Thyroid gland (tissue), 4 donors: Measurements from ENCODE around the gene RASSF8. TPM values are rescaled to one million over a fixed set of nuclear protein-coding genes. Genes with fewer than 3 reads are reported as not detected.

Experiments used
- DNase-seq, 2 donors: peaks; one replicate each; pipeline ENCODE4 v3.0.0-alpha.2; 2019
- H3K27ac ChIP-seq, 3 donors: fragments of 200-600 bp; sonication (generic); 1 replicate in 2 of 3; 2 replicates in 1 of 3; pipeline ENCODE4 v1.5.1; 2016 to 2019; ENCODE audit warnings: mild to moderate bottlenecking in 1 of 3, moderate library complexity in 1 of 3
- H3K27me3 ChIP-seq: fragments of 200-600 bp; sonication (generic); one replicate; pipeline ENCODE4 v1.5.1; 2019
- H3K36me3 ChIP-seq, 2 donors: fragments of 200-600 bp; sonication (generic); one replicate each; pipeline ENCODE4 v1.5.1; 2016 to 2019
- H3K4me1 ChIP-seq, 2 donors: fragments of 200-600 bp; sonication (generic); one replicate each; pipeline ENCODE4 v1.5.1; 2017 to 2019
- H3K4me3 ChIP-seq, 3 donors: fragments of 200-600 bp; sonication (generic); replicated peaks in 1 of 3; 1 replicate in 2 of 3; 2 replicates in 1 of 3; pipeline ENCODE4 v1.5.1; 2016; ENCODE audit warnings: mild to moderate bottlenecking in 1 of 3
- H3K9me3 ChIP-seq: fragments of 200-600 bp; sonication (generic); one replicate; pipeline ENCODE4 v1.5.1; 2017
- POLR2A ChIP-seq, 2 donors: fragments of 450-650 bp; IDR thresholded peaks; one replicate each; pipeline ENCODE4 v1.6.1; 2017; ENCODE audit warnings: antibody characterized with exemption in 2 of 2, mild to moderate bottlenecking in 2 of 2, moderate library complexity in 1 of 2
- WGBS, 2 donors: methylation state at CpG; one replicate each; pipeline ENCODE4 v1.1.5; 2017; 5-methylcytosine and 5-hydroxymethylcytosine counted together
- intact Hi-C: fragments of 100-400 bp; cut with DNase I; formaldehyde crosslinking; loops from one replicate; pipeline ENCODE4 v1.15.1; 2023
- total RNA-seq, 4 donors: library from RNA; depleted of rRNA; stranded (reverse); fragments of >200 nt; gene quantifications; one replicate each; pipeline ENCODE4 v1.2.3, GENCODE V29; 2016
- TF ChIP-seq, protein P1 (sequence below), 6 experiments: fragments of 200-600 bp in 3 of 6; fragments of 450-650 bp in 3 of 6; sonication (generic) in 3 of 6; IDR thresholded peaks; one replicate each; pipeline ENCODE4 v1.5.1; 2016 to 2019; ENCODE audit warnings: antibody characterized with exemption in 6 of 6, mild to moderate bottlenecking in 2 of 6, inconsistent platforms in 1 of 6, moderate library complexity in 1 of 6

Gene RASSF8
- total RNA-seq, 4 donors from 2014 or later = 20.1 to 69.1 (median 33.5) TPM

DNA sequence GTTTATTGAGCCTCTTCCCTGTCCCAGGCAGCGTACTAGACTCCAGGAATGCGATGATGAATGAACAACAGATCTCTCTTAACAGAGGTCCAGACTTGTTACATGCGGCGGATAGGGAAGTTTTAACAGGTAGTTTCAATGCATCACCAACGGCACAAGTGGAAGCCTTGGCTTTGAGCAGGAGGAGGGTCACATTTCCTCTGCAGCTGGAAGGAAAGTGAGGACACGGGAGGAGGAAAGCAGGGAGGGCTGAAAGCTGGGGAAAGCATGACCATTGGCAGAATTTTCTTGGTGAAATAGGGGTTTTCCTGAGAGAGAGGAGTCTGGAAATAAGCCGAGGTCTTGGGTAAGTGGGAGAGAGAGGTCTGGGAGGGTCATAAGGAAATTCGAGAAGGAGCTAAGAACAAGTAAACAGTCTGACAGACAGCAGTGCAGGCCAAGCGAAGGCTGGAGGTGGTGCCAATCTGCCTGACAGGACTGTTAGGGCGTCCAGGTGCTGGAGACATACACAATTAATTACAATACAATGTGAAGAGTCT lies 150.9 kb downstream of the RASSF8 start:
- intact Hi-C loops = no loop called here
- Histone ChIP-seq H3K27ac (peak overlapping the region; percentile 74 to 94 (median 80)), H3K36me3 (no peaks in the 10 kb centered on the region), H3K27me3 (no peaks in the 10 kb centered on the region), H3K4me3 (no peak overlapping the region), H3K9me3 (no peaks in the 10 kb centered on the region), H3K4me1 (peaks cover 15 to 20% of the 10 kb centered on the region in 2 donors)
- DNase-seq = peak; percentile 81
- peak in 1 of 2 donors; percentile 55 for TF ChIP-seq POLR2A (IDR thresholded peaks at IDR 0.05)
- TF ChIP-seq, protein P1, sequence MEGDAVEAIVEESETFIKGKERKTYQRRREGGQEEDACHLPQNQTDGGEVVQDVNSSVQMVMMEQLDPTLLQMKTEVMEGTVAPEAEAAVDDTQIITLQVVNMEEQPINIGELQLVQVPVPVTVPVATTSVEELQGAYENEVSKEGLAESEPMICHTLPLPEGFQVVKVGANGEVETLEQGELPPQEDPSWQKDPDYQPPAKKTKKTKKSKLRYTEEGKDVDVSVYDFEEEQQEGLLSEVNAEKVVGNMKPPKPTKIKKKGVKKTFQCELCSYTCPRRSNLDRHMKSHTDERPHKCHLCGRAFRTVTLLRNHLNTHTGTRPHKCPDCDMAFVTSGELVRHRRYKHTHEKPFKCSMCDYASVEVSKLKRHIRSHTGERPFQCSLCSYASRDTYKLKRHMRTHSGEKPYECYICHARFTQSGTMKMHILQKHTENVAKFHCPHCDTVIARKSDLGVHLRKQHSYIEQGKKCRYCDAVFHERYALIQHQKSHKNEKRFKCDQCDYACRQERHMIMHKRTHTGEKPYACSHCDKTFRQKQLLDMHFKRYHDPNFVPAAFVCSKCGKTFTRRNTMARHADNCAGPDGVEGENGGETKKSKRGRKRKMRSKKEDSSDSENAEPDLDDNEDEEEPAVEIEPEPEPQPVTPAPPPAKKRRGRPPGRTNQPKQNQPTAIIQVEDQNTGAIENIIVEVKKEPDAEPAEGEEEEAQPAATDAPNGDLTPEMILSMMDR (IDR thresholded peaks at IDR 0.05) = no peak
- 23 to 30% methylated on average over 10 of the region's 10 CpGs for WGBS, 2 donors

DNA sequence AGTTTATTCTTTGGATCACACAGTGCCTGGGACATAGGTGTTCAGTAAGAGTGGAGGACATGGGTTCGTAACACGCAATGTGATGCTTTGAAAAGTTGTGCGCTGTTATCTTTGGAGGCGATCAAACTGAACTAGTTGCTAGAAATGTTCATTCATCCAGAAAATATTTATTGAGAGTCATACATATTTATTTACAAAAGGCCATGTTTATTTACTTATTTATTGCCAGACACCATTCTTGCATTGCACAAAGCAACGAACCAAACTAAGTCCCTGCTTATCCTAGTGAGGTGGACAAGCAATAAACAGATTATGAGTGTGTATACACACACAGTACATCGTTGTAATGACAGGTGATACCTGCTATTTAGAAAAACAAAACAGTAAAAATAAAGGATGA lies 153.8 kb downstream of the RASSF8 start:
- Histone ChIP-seq H3K9me3 (no peaks in the 10 kb centered on the region), H3K4me1 (peaks cover 20 to 32% of the 10 kb centered on the region in 2 donors), H3K4me3 (no peak overlapping the region), H3K27me3 (no peaks in the 10 kb centered on the region), H3K27ac (no peak overlapping the region), H3K36me3 (no peaks in the 10 kb centered on the region)
- intact Hi-C loops = no loop called here
- WGBS, 2 donors = 83% methylated on average over 6 of the region's 6 CpGs
- DNase-seq = no peak
- TF ChIP-seq, protein P1 (IDR thresholded peaks at IDR 0.05) = no peak
- no peak for TF ChIP-seq POLR2A (IDR thresholded peaks at IDR 0.05)

DNA sequence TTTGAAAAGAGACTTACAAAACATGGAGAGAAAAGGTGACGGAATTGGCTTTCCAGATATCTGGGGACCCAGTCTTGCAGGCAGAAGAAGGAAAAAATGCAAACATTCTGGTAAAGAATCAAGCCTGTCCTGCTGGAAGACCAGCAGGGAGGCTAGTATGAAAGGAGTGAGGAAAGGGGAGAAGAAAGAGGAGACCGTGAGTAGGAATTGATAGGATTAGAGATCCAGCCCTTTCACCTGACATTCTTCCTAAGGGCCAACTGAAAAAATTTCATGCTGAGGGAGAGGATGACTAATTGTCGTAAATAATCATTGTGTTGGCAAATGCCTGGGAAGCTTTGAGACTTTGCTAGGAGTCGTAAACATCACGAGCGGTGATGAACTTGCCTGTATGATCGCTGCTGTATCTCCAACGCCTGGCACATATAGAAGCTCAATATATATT lies 154.2 kb downstream of the RASSF8 start:
- no peaks in the 10 kb centered on the region for H3K9me3 ChIP-seq
- peak overlapping the region in 2 of 3 donors; percentile 96 to 99 for H3K27ac ChIP-seq
- WGBS, 2 donors = 95% methylated on average over 8 of the region's 8 CpGs
- TF ChIP-seq POLR2A (IDR thresholded peaks at IDR 0.05) = no peak
- TF ChIP-seq, protein P1 (IDR thresholded peaks at IDR 0.05) = no peak
- peaks cover 20 to 37% of the 10 kb centered on the region in 2 donors for H3K4me1 ChIP-seq
- H3K27me3 ChIP-seq = no peaks in the 10 kb centered on the region
- intact Hi-C loops = no loop called here
- no peak for DNase-seq
- H3K36me3 ChIP-seq = no peaks in the 10 kb centered on the region
- no peak overlapping the region for H3K4me3 ChIP-seq

DNA sequence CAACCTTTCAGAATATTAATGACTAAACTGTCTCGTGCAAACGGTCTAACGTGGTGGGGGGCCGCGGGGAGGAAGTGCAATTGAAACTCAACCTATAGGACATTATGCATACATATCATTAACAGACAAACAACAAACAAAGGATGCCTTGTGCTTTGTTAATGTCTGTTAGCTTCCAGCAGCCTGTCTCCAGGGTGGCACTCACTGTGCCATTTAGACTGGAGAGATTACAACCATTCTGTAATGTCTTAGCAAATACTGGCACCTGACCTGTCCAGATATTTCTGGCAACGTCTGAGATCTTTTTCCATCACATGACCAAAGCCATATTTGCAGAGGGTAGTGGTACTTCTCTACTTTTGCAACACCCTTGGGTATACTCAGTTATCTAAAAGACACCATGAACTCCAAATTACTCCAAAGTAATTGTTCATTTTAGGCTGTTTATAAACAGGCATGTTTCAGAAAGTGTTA lies 154.7 kb downstream of the RASSF8 start:
- H3K4me1 ChIP-seq = peaks cover 24 to 41% of the 10 kb centered on the region in 2 donors
- intact Hi-C loops = no loop called here

More for the DNA sequence above, 154.7 kb downstream of the RASSF8 start:
- Histone ChIP-seq H3K36me3 (no peaks in the 10 kb centered on the region), H3K4me3 (no peak overlapping the region), H3K27ac (peak overlapping the region; percentile 96 to 99 (median 98)), H3K27me3 (no peaks in the 10 kb centered on the region), H3K9me3 (no peaks in the 10 kb centered on the region)
- peak; percentile 23 to 27 for DNase-seq
- 46 to 47% methylated on average over 6 of the region's 6 CpGs for WGBS, 2 donors
- peak in 1 of 2 donors; percentile 18 for TF ChIP-seq POLR2A (IDR thresholded peaks at IDR 0.05)
- TF ChIP-seq, protein P1 (IDR thresholded peaks at IDR 0.05) = no peak
